Stimulated activated CD8-positive, alpha-beta memory T cell treated with anti-CD3 and anti-CD28 coated beads, Interleukin-12 subunit alpha, Interleukin-12 subunit beta, amount 100 ng/mL, for 1 hour (primary cell): Measurements from ENCODE around the gene ZFAND3.

Experiments
- DNase-seq: peaks from one replicate; pipeline ENCODE4 v3.0.0-alpha.2; 2020; ENCODE audit warnings: low read depth

Gene ZFAND3

DNA sequence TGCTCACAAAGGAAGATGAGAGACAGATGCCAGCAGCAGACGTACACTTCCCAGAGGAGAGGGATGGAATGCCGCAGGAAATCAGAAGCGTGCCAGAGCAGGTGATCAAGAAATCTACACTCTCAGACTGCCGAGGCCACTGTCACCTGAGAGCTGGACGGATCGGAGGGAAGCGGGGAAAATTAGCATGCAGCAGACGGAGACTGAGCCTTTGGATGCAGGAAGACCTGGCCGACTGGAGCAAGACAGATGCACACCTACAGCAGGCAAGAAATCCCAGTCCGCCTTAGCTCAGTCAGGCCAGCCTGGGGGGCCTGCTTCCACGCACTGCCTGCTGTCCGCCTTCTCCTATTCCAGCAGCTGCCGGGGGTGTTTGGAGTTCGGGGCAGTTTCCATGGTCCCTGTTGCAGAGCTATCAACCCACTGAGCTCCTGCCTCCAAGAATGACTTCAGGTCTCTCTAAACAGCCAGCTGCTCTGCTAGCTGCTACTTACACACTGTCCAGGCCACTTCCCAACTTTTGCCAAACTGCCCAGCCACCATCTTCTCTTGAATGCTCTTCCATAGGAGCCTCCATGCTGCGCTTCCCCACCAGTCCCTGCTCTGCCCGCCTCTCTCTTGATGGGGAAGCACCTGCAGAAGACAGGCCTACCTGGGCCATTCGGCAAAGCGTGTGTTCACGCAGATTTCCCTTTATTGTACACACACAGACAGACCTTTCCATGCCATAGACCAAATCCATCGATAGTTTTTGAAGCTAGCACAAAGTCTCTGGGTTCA is 368.5 kb downstream of the ZFAND3 start:
- DNase-seq, result no peak

- DNase-seq, result no peak
These were observed 369.3 kb downstream of the ZFAND3 start for GRCh38 chr6:38188677-38189335.

DNA sequence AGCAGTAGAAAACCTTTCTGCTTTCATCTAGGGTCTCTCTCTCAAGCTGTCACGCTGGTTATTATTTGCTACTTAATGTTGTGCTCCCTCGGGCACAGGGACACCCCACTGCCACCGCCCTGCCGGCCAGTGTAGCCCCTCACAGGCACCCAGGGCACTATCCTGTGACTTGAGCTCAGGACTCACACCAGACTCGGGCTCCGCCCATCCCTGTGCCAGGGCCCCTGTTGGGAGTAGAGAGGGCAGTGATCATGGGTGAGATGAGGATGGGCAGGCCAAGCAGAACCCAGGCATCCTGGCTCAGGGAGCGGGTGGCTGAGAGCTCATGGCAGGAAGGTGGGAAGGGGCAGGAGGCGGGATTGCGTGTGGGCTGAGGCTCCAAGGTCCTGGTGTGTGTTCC is 371.9 kb downstream of the ZFAND3 start:
- no peak for DNase-seq

DNA sequence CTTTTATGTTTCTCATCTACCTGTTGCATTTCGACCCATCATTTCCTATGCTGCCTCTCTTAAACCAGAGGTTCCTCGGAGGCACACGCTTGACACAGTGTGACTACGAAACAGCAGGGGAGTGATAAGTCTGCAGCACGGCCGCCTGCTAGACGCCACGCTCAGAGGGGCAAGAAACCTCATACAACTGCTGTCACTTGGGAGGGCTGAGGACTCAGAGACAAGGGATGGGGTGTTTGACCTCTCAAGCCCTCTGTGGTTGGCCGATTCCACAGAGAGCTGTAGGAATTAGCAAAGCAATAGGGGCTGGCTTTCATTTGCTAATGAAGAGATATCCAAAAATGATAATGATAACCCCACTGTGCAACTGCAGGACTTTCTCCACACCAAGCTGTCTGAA is 372.5 kb downstream of the ZFAND3 start:
- DNase-seq, result no peak

DNA sequence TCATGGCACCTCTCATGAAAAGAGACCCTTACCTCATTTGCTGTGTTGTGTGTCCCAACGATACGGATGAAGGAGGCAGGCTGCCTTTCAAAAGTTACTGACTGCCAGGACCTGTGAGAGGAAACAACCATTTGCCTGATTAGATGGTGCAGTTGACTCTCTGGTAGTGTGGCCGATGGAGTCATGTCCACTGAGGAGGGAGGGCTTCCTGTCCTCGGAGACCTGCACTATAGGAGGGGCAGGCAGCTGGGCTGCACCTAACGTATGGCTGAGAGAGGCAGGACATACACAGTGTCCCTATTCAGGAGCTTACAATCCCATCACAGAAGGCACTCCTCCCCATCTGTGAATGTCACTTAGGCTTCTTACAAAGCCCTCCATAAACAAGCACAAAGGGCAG is 373.0 kb downstream of the ZFAND3 start:
- DNase-seq, result no peak

DNA sequence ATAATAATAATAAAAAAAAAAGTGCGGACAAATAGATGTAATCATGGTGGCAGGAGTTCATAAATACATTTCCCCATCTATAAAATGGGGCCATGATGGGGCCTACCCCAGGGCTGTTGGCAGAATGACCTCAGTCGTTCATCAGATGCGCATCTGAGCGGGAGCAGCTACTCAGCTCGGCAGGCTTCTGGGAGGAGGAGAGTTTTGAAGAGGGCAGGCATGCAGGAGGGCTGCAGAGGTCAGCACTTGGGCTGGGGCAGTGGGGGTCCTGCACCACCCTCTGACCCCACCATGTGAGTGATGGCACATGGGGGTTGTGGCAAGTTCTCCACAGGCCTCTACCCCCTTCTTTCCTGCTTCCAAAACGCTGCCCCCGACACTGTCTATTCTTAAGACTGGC is 373.5 kb downstream of the ZFAND3 start:
- DNase-seq, result no peak

DNA sequence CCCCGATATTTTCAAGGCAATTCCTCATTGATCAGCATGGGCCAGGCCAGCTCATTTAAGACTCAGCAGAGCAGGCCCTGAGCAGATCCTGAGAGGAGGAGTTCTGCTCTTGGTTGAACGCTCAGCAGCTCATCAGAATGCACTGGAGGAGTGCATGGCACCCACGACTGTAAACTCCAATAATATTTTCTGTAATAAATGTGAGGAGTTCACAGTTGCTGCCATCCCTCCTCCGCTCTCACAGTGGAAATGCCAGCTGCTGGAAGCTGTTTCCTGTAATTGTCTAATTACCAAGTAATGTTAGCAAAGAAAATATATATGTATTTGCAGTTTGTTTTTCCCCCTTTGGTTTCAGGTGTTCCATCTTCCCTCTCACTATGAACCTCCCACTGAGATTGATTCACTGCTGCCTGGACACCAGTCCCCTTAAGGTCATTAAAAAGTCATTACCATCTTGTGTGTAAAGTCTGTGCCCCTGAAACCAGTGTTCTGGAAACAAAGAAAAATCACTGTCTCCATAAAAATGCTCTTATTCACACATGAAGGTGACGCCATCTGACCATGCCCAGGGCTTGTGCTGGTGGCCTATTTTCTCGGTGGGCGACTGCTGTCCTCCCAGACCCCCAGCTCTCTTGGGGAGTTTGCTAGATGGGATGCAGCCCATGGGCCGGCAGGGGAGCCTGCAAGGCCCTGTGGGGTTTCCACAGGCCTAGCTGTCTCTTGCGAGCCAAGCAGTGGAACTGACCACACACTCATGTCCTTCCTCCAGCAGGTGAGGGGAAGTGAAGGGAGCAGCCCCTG is 374.2 kb downstream of the ZFAND3 start:
- no peak for DNase-seq

DNA sequence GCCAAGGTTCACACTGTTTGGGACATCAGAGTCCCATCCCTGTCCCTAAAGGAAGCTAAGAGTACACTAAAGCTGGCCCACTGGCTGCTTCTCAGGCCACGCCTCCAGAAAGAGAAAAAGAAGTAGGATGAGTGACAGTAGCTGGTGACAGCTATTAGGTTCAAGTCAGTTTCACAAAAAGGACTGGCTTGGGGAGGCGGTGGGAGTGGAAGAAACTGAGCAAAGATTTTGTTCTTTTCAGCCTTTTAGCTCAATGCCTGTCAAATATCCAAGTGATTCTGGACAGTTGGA is 374.7 kb downstream of the ZFAND3 start:
- DNase-seq, result no peak

DNA sequence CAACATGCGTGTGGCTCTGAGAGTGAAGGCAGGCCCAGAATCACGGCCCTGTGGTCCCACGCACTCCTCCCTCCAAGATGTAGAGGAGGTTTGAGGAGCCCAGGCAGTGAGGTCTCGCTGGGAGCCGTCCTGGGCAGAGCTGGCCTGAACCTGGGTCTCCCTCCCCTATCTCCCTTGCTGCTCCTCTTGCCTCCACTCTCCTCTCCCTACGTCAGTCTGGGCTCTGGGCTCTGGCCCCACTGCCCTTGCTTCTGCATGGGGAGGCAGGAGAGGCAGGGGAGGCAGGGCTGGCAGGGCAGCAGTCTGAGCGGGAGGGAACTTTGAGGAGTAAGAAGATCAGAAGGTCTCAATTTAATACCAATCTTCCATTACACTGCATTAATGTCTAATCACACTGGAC is 375.1 kb downstream of the ZFAND3 start:
- no peak for DNase-seq

DNA sequence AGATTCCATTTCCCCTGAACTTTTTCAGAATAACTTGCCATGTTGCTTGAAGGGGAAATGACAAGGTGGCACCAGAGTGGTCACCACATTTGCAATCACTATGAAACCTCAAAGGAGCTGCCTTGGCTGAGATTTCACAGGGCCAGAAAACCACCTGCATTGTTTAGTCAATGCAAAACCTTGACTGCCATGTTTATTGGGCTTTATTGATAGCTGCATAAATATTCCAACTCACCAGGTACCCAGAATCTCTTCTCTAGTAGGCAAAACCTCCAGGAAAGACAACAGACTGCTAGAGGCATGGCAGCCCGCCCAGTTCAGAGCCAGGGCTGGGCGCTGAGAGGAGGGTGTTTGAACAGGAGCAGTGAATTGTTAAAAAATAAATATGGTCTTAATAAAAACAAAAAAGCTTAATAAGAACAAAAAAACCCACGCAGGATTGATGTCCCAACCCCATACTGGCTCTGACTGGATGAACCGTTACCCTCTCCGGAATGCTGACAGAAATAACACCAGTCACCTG is 375.6 kb downstream of the ZFAND3 start:
- DNase-seq, result no peak

DNA sequence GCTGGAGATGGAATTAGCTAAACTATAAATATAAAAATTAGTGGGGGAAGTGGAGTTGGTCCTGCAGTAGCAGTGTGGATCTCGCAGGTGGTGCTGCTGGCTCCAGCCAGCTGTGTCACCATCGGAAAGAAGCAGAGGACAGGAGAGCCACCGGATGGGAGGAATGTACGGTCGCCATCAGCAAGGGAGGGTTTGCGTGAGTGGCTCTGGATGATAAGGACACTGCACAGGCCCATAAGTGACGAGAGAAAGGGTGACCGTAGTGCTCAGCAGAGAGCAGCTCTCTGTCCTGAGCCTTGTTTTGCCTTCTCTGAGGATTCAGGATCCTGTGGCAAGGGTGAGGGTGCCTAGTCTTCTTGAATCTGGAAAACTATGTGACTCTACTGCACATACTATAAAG is 378.7 kb downstream of the ZFAND3 start:
- no peak for DNase-seq
